Aorta (tissue), 4 donors: ENCODE data around the gene RPL36A. TPM values are rescaled to one million over a fixed set of nuclear protein-coding genes. Genes with fewer than 3 reads are reported as not detected.

ENCODE experiments used
- polyA plus RNA-seq, 2 donors: library from polyadenylated mRNA; stranded (reverse); fragments of 200-250 nt; gene quantifications; one replicate each; pipeline ENCODE4 v1.2.3, GENCODE V29; 2013
- total RNA-seq, 2 donors: library from RNA; stranded (reverse); fragmentation: NEBNext Ultra II Directional; extraction: Animal tissue kit (Norgen Biotek cat#: 25700); gene quantifications; one replicate each; pipeline ENCODE4 v1.2.1, GENCODE V29; 2021
- donor health status: healthy with polysubstance abuse.
- donor health status: Bipolar disorder and iron deficiency.
- donor health status: DM: no; HTN: no; CAD: no.
- donor health status: DM: yes; HTN: yes; CAD: no.

The RPL36A gene
- total and polyA plus RNA-seq, 4 donors = 124 to 2,826 (median 1,022) TPM

Other genes starting within 250 kb of the RPL36A start
- 1 to 10 TPM; 1.5 to 1.9 TPM for gene DRP2, start 171.2 kb upstream of the RPL36A start, total RNA-seq
- gene DRP2, start 171.2 kb upstream of the RPL36A start, polyA plus RNA-seq = under 1 TPM; 0.18 to 0.25 TPM
- gene TAF7L, start 99.7 kb upstream of the RPL36A start, total RNA-seq = not detected
- gene TAF7L, start 99.7 kb upstream of the RPL36A start, polyA plus RNA-seq = under 1 TPM in 1 of 2 donors, not detected in 1; 0.31 TPM
- gene TIMM8A, start 42.3 kb upstream of the RPL36A start, total RNA-seq = 1 to 10 TPM; 7.8 to 9.1 TPM
- 1 to 10 TPM; 3.1 to 7.6 TPM for gene TIMM8A, start 42.3 kb upstream of the RPL36A start, polyA plus RNA-seq
- gene BTK, start 4.8 kb upstream of the RPL36A start, total RNA-seq = 10 to 100 TPM in 1 of 2 donors, 1 to 10 TPM in 1; 7.8 to 21.0 TPM
- gene BTK, start 4.8 kb upstream of the RPL36A start, polyA plus RNA-seq = 1 to 10 TPM; 3.7 to 4.4 TPM
- 10 to 100 TPM; 23.7 to 26.0 TPM for gene GLA, start 16.9 kb downstream of the RPL36A start, total RNA-seq
- 10 to 100 TPM; 25.3 to 41.4 TPM for gene GLA, start 16.9 kb downstream of the RPL36A start, polyA plus RNA-seq
- 10 to 100 TPM; 52.9 to 53.1 TPM for gene HNRNPH2, start 17.2 kb downstream of the RPL36A start, total RNA-seq
- 10 to 100 TPM; 49.3 to 51.1 TPM for gene HNRNPH2, start 17.2 kb downstream of the RPL36A start, polyA plus RNA-seq
- gene ARMCX4, start 94.4 kb downstream of the RPL36A start, total RNA-seq = 10 to 100 TPM; 18.9 to 28.6 TPM
- gene ARMCX4, start 94.4 kb downstream of the RPL36A start, polyA plus RNA-seq = 10 to 100 TPM in 1 of 2 donors, 1 to 10 TPM in 1; 2.6 to 16.5 TPM
- 10 to 100 TPM; 31.5 to 32.9 TPM for gene ARMCX1, start 159.5 kb downstream of the RPL36A start, total RNA-seq
- gene ARMCX1, start 159.5 kb downstream of the RPL36A start, polyA plus RNA-seq = 10 to 100 TPM; 27.2 to 33.5 TPM
- 10 to 100 TPM; 24.2 to 38.3 TPM for gene ARMCX6, start 227.0 kb downstream of the RPL36A start, total RNA-seq
- gene ARMCX6, start 227.0 kb downstream of the RPL36A start, polyA plus RNA-seq = 10 to 100 TPM; 14.8 to 42.7 TPM
- 10 to 100 TPM; 59.8 to 66.1 TPM for gene ARMCX3, start 232.1 kb downstream of the RPL36A start, total RNA-seq
- 10 to 100 TPM; 45.0 to 51.5 TPM for gene ARMCX3, start 232.1 kb downstream of the RPL36A start, polyA plus RNA-seq